Stimulated activated CD4-positive, alpha-beta T cell treated with anti-CD3 and anti-CD28 coated beads, Interleukin-12 subunit alpha, Interleukin-12 subunit beta, amount 100 ng/mL, for 4 hours (primary cell): Measurements from ENCODE around the gene ST6GALNAC3.

Source experiments
- DNase-seq: peaks from one replicate; pipeline ENCODE4 v3.0.0-alpha.2; 2020

Gene ST6GALNAC3

DNA sequence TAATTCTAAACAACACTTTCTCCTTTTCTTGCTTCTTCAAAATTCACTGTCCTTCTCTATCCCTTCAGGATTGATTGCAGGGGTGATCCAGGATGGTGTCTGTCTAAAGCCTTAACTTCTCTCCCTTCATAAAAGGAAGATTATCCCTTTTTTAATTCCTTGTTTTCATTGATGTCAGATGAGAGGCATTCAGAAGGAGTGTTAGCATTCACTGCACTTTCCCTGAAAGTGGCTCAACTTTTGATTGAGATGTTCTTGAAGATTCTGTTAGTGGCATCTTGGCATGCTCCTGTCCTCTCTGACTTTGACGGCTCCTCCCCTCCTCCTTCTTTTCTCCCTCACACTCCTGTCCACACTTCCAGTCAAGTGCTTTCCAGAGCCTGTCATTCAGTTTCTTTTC is 71.6 kb downstream of the ST6GALNAC3 start:
- DNase-seq, result no peak

- no peak for DNase-seq
Observed at GRCh38 chr1:76147917-76148316, 73.4 kb downstream of the ST6GALNAC3 start.

GRCh38 chr1:76148460-76148859 is 73.9 kb downstream of the ST6GALNAC3 start:
- no peak for DNase-seq

DNA sequence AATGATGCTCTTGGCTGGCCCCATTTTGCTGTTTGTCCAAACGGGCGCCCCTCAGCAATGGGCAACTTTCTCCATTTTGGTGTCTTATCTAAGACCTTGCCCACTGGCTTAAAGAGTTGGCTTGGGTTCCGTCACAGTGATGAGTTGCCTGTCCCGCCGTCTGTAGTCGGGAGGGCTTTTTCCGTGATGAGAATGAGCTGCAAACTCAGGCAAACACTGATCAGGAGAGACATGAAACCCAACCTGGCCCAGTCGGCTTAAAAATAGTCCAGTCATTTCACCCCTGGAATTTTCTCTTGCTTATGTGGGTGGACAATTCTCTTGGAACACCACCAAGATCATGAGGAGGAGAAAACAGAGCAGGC is 79.3 kb downstream of the ST6GALNAC3 start:
- no peak for DNase-seq

GRCh38 chr1:76154206-76154956 is 79.8 kb downstream of the ST6GALNAC3 start:
- peak; percentile 74 for DNase-seq

GRCh38 chr1:76156987-76157386 is 82.4 kb downstream of the ST6GALNAC3 start:
- DNase-seq, result no peak

DNA sequence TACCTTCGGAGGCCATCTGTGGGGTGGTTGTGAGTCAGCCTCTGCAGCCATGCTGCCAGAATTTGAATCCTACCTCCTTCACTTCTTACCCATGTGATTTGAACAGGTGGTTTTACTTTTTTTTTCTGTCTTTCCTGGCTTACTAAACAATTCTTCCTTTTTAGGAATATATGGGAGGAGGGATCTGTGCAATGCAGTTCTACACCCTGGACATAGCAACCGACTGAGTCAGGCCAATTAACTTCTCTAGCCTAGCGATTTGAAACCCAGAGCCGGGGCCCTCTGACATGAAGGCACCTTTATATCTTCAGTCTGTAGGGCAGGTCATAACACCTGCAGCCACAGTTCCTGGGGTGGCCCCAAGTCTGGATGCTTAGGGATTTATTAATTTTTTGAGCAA is 83.6 kb downstream of the ST6GALNAC3 start:
- no peak for DNase-seq

- DNase-seq, result no peak
Observed at GRCh38 chr1:76160225-76160624, 85.7 kb downstream of the ST6GALNAC3 start.

DNA sequence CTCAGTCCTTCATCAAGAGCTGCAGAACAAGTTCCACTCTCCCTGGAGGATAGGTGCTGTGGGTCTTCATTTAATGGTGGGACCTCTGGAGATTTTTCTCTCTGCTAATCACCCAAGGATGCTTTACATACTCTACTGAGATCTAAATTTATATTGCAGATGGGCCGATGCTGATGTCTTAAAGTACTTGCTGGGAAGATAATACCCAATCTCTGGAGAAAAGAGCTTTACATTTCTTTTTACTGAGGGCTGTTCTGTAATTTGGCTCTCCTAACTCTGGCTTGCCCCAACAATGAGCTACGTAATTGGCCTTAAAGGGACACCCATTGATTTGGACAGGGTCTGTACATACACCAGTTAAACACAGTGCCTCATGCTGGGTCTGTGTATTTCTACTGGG is 86.9 kb downstream of the ST6GALNAC3 start:
- DNase-seq, result no peak

DNA sequence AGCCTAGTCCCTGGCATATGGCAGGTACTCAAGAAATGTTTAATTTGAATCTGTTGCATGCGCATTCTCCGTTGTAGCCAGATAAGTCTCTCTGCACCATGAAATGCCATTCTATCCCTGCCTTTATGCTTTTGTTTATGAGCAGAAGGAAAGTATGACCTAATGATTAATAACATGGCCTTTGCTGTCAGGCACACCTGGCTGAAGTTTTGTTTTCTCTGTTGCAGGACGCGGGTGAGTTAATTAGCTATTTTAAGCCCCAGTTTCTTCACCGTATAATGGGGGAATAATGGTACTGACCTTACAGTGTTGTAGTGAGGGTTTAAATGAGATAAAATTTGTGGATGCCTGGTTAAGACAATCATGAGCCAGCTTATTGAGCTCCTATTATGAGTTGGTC is 87.7 kb downstream of the ST6GALNAC3 start:
- no peak for DNase-seq

DNA sequence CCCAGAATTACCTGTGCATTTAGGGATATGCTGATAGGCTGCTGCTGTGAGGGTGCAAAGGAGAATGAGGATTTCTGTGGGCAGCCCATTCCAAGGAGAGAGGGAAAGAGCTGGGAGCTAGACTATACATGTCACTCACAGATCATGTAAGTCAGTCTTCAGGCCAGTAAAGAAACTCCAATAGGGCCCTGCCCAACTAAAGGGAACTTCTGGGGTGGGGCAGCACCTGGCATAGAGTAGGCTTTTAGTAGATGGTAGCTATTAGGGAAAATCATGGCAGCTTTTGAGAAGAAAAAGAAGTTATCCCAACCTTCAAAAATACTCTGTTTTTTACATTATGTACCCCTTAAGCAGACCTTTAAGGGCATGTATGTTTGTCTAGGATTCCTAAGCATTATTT is 89.6 kb downstream of the ST6GALNAC3 start:
- DNase-seq, result no peak

DNA sequence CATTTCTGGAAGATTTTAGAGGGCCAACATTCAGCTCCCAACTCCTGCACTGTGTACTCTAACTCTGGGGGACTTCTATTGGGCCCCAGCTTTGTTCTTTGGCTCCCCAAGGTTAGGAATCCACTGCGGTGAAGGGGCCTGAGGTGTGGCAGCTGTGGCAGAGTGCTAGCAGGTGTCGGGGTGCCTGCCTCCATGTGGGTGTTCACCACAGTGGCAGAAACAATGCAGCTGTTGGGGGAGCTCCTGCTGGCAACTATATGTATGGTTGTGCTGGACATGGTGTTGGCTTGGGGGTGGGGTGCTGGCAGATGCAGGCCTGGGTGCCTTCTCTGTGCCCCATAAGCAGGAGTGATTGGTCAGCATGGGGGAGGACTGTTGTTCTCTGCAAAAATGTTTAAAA is 95.5 kb downstream of the ST6GALNAC3 start:
- DNase-seq, result no peak

GRCh38 chr1:76170513-76170912 is 96.0 kb downstream of the ST6GALNAC3 start:
- DNase-seq, result no peak

DNA sequence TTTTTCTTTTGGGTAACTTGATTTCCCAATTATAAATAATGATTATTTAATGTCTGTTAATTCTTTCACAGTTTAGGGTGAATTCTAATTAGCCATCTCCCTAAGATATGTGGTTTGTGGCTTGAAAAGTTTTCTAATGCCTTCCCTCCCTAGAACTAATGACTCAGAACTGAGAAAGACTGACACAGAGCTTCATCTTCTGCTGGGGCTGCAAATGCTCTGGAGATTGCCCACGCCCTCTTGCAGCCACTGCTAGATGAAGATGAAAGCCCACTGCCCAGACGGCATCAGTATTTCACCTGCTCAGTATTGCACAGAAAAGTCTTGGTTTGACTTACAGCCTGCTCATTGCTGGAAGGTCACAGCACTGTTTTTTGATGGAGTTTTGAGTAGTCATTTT is 101.5 kb downstream of the ST6GALNAC3 start:
- DNase-seq, result no peak

GRCh38 chr1:76177615-76178014 is 103.1 kb downstream of the ST6GALNAC3 start:
- no peak for DNase-seq

DNA sequence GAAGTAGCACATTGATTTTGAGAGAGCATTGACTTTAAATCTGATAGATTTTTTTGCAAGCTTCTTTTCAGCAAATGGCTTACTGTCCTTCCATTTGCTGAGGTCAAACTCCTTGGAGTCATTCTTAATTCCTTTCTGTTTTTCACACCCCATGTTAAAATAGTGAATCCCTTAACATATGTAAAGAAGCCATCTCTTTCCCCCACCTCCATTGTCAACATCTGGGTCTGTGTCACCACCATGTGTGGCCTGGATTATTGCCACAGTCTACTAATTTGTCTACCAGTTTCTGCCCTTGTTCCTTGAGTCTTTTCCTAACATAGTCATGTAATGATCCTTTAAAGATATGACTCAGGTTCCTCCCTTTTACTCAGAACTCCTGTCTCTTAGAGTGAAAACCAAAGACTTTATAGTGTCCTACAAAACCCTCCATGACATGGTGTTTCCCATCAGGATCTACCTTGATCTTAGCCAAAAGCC is 104.7 kb downstream of the ST6GALNAC3 start:
- no peak for DNase-seq

GRCh38 chr1:76185207-76185606 is 110.7 kb downstream of the ST6GALNAC3 start:
- DNase-seq, result no peak

DNA sequence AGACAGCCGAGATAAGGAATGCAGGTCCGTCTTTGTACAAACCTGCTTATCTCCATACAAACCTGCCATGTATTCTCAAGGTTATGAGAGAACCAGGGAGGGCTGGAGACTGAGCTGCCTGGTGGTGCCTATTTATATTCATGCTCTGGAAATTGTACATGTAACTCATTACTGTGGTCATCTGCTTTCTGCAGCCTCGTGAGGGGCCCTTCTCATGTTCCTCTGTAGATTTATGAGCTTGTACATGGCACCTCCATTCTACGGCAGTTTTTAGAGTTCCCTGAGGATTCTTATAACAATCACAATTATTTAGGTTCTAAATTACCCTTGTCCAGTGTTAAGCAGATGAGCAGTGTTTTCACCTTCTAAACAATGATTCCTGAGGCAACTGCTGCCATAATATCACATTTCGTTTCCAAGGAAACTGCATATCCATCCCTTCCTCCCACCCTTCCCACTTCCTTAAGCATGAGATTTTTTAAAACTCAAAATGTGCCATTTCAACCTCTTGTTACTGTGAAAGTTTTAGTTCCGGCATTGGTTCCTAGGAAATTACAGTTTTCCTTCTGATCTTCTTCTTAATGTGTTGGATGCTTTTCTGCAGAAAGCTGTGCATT is 112.1 kb downstream of the ST6GALNAC3 start:
- no peak for DNase-seq

GRCh38 chr1:76187436-76187835 is 112.9 kb downstream of the ST6GALNAC3 start:
- no peak for DNase-seq

DNA sequence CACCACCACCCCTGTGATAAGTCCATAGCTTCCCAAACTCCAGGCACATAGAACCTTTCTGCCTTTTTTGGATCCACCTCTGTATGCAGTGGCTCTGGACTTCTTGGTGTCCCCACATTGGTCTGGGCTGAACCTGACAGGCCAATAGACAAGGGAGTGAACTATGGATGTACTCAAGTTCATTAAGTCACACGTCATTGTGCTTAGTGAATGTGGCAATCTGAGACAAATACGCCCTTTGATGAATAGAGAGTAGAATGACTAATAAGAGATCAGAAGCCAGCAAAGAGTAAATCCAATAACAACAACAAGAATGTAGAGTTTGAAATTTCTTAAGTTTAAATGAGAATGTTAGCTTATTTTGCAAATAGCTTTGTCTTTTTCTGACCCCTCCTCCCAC is 114.8 kb downstream of the ST6GALNAC3 start:
- DNase-seq, result no peak

GRCh38 chr1:76190749-76191424 is 116.3 kb downstream of the ST6GALNAC3 start:
- no peak for DNase-seq

GRCh38 chr1:76191561-76191960 is 117.0 kb downstream of the ST6GALNAC3 start:
- DNase-seq, result no peak

GRCh38 chr1:76198452-76198851 is 123.9 kb downstream of the ST6GALNAC3 start:
- DNase-seq, result no peak

DNA sequence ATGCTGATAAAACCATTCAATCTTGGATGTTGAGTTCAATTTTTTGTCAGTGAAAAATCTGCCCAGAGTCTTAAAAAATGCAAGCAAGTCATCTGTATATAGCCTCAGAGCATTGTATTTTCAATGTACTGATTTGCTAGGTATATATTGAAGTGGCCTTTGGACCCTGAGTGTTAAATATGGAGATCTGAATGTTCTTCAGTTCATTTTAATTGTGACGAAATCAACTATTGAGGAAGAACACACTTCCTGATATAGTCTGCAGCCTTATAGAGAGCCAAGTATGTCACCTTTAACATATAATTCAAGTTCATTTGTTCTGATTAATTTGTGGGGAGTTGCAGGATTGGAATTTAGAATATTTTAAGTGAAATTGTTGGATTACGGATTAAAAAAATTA is 128.1 kb downstream of the ST6GALNAC3 start:
- no peak for DNase-seq
